T1000 (cell line): ENCODE measurements around the gene CPEB3.
"Not testable (repeated sequence)": the region's sequence is repeated elsewhere in the genome, so short reads cannot be mapped to it uniquely, and the experiment has no call there.

Source experiments
- DNase-seq: peaks from one replicate; lab custom pipeline; 2025; ENCODE audit warnings: mixed read lengths; lab: John Stamatoyannopoulos, UW

CPEB3 gene

DNA sequence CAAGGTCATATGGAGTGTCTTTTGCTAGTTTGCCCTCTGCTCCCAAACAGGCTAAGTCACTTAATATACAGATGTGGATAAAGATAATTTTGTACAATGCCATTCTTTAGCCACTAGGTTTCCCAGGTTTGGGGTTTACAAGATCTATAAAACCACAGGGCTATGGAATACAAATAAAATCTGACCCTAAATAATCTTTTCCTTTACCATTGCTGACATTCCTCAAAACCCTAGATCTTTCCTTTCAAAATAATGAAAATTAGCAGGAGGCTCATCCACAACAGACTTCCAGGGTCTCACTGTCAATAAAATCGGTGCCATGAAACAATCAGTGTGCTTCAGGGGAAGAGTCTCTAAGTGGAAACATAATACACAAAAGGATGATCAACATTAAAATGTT, 148.4 kb downstream of the CPEB3 start:
- DNase-seq = no peak

DNA sequence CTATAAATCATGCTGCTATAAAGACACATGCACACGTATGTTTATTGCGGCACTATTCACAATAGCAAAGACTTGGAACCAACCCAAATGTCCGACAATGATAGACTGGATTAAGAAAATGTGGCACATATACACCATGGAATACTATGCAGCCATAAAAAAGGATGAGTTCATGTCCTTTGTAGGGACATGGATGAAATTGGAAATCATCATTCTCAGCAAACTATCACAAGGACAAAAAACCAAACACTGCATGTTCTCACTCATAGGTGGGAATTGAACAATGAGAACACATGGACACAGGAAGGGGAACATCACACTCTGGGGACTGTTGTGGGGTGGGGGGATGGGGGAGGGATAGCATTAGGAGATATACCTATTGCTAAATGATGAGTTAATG, 149.7 kb downstream of the CPEB3 start:
- DNase-seq = not testable (repeated sequence)

DNA sequence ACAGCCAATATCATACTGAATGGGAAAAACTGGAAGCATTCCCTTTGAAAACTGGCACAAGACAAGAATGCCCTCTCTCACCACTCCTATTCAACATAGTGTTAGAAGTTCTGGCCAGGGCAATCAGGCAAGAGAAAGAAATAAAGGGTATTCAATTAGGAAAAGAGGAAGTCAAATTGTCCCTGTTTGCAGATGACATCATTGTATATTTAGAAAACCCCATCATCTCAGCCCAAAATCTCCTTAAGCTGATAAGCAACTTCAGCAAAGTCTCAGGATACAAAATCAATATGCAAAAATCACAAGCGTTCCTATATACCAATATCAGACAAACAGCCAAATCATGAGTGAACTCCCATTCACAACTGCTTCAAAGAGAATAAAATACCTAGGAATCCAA, 156.8 kb downstream of the CPEB3 start:
- DNase-seq = not testable (repeated sequence)

DNA sequence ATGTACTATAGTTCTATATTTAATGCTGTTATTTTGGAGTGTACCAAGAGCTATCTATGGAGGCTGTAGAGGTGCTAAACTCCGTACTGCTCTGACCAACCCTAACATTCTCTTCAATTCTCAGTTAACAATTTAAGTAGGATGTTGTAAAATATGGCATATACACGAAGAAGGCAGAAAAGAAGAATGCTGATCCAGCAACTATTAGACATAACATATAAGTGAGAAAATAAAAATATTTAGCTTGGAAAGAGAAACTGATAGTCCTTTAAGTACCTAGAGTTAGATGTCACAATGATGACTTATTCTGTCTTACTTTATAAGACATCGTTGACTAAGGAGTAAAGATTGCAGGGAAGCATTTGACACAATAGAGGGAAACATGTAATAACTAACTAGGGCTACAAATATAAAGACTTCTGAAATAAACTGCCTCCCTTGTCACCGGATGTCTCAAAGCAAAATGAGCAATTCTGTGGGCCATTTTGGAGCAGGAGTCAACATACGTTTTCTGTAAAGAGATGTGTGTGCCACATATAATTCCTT, 159.5 kb downstream of the CPEB3 start:
- no peak for DNase-seq

DNA sequence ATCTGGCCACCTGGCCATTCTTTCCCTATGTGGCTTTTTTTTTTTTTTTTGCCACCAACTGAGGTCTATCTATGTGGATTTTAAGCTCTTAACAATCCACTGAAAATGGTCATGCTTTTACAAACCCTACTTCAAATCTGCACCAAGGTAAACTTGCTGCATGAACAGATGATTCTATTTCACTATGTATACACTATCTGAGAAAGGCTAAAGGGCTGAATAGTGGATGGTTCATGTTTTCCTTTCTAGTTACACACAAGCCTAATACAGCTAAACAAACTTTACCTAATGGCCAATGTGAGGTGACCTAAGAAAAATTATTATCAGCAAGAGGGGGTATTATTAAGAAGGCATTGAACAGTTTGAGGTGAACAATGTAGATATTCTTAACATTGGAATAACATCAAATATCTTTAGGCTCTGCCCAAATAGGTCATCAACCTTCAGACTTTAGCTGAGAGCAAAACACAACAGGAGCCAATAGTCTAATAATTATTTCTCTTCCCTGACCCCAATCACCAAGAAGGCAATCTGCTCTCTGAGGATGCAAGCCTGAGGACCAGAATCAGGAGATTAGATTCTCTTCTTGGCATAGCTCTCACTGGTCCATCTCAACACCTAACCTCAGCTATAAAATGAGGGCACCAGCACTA, 160.1 kb downstream of the CPEB3 start:
- DNase-seq = no peak

DNA sequence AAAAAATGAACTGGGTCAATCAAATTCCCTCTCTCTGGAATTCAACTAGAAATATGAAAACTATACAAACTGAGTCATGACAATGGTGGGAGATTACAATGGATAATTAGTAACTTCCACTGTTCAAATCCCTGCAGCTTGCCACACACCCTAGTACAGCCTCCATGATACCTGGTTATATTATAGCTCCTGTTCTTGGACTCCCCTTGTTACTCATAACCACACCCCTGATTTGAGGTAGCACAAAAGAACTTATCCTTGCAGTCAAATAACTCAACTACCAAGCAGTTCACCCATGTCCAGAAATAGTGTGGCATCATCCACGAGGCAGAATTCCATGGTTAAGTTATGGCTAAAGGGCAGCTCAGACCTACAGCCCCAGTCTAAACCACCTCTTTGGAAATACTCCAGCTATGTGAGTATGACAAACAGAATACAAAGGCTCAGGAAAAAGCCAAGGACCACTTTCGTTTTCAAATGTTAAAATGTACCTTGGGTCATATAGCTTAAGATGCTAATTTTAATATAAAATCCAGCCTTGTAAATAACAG, 164.7 kb downstream of the CPEB3 start:
- no peak for DNase-seq

DNA sequence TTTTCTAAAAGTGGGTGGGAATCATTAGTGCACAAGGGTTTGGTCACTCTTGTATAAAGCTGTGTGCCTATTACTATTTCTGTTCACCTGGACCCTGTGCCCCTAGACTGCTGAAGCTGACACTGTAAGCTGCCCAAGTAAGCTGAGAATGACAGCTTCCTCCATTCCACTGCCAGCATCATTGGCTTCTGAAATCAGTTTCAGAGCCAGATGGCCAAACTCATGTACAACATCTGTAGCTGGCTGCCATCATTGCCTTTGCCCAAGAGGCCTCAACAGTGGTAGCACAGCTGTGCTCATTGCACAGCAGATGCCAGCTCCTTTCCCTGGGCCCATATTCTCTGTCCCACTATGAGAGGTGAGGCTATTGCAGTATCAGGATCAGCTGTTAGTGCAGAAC, 165.7 kb downstream of the CPEB3 start:
- no peak for DNase-seq

DNA sequence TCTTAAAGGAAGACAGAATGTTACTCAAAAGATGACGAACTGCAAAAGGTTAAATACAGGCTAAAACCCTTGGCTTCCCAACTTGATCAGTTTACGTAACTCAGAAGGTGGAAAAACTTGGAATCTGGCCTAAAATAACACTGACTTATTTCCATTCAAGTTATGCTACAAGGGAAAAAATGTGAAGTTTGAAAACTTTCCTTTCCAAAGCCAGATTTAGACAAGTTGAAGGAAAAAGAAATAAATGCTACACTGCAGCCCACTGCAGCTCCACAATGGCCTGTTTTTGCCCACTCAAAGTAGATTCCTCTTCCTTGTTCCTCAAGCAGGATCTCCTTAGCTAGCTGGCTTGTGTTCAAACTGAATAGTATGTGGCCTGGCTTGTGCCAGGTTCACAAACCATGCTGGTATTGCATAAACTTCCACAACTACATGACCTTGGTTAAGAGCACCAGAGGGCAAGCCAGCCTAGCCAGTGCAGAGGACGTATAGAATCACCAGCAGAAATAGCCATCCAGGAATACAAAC, 166.2 kb downstream of the CPEB3 start:
- no peak for DNase-seq

DNA sequence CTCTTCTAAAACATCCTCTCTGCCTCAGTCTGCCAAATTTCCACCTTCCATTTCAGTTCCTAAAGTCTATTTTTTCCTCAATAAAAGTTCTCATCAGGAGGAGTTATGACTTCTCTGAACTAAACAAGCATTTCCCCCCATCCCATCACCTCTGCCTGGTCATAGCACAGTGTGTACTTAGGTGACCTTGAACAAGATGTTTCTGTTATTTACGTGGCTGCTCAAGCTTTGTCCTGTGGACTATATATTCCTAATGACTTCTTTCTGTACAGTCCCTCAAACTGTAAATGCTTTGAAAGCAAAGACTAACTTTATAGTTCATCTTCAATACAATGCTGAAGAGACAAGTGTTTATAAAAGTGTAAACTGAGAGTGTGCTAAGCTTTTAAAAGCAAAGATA, 166.9 kb downstream of the CPEB3 start:
- DNase-seq = no peak

DNA sequence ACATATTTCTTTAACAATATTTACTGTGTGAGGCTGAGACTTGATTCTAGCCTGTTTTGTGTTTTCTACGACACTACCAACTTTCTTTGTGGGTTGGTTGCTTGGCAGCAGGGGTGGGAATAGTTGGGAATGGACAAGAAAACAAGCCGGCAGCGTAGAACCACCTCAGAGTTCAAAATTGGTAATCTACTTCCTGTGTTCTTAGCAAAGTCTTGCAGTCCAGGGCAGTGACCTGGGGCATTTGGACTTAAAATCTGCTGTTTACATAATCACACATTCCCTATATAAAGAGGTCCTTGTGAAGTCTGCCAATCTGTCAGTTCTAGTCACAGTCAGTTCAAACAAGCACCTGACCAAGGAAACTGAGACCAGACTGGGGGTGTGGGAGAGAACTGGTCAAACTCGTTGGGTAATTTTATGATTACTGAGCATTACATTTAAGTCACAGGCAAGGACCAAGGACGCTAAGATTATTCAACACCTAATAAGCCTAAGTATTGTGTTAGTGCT, 167.9 kb downstream of the CPEB3 start:
- no peak for DNase-seq

DNA sequence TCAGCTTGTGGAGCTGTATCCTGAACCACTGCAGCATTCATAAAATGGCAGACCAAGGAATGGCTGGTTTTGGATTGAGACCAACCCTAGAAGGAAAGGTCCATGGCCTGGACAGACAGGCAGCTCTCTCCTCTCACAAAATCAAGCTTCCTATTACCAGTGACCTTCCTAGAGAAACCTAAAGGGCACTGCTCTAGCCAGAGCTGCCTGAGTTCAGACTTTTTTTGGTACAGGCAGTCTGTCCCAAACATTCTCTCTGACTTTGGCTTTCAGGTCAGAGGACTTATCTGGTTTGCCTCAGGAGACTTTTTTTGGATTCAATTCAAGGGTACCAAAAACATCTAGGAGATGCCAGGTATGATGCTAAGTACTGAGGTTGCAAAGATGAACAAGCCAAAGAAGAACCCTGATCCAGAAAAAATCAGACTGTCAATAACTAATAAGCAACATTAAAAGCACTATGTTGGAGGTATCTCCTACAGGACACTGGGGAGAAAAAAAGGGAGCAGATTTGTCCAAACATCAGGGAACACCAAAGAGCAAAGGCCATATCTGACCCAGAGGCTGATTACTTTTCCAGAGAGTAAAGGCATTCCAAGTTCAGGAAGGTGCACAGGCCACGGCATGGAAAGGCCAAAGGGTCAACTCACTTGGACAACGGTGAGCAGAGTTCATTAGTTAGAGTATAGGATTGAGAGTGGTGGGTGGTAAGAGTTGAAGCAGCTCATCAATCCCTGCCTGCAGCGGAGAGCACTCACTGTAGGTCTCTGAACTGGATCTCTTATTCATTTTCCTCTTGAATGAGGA, 169.0 kb downstream of the CPEB3 start:
- no peak for DNase-seq

DNA sequence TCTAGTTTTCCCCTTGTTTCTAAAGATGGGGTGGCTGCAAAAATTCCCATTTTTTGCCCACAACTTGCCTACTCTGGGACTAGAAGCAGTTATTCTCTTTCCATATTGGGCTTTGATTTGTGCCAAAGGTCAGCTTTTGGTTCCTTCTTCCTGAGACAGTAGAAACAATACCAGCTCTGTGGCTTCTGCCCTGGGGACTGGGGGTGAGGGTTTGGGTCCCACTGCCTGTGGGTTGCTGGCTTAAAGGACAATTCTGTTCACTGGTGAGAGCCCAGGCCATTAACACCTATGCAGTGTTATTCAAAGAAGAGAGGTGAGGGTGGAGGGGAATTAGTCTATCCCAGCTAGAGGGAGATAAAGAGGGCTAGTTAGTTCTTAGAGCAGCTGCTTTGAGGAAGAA, 171.5 kb downstream of the CPEB3 start:
- no peak for DNase-seq

DNA sequence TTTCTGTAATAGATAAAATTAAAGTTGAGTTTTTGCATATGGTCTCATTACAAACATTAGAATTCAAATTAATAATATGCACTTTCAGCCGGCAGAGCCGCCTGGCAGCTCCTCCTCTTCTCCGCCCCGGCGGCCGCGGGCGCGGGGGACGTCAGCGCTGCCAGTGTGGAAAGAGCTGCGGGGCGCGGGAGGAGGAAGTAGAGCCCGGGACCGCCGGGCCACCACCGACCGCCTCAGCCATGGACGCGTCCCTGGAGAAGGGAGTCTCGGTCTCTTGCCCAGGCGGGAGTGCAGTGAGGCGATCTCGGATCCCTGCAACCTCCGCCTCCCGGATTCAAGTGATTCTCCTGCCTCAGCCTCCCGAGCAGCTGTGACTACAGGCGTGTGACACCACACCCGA, 176.0 kb downstream of the CPEB3 start:
- not testable (repeated sequence) for DNase-seq

DNA sequence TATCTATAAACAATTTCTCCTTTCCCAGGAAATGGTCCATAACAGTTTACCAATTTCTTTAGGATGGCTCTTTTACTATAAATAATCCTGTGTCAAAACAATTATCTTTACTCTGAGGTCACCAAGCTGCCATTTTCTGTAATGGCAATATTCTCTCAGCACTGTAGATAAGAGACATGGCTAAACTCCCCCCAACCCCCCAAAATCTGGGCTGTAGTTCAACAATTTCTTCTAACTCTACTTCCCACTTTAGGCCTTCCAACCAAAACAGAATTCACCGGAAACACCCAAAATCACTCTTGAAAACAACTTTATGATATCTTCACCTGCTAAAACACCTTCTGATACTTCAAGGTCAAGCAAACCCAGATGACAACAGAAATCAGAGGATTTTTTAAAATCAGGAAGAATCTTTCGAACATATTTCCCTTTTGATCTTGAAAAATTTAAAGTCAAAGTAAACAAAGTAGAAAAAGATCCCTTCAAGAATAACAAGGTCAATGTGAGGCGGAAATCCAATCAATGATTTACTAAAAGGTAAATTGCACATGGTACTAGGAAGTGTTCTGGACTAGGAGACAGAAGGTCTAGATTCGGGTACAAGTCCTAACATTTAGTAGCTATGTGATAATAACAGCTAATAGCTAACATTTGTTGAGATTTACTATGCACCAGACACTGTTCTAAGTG, 176.8 kb downstream of the CPEB3 start:
- DNase-seq = no peak

DNA sequence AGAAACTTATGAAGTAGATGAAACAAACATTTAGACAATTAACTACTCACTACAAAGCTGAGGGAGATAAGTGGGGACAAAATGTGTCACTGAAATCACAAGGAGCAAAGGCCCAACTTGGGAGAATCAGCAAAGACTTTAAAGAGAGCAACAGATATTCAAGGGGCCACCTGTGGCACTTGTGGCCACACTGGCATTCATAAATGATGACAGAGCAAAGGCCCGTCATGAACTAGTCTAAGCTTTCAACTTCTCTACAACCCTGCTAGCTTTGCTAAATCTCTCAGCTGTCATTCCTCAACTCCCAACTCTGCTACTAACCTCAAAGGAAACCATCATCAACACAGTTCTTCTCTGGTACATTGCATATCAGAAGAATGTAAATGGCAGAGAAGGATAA, 178.4 kb downstream of the CPEB3 start:
- no peak for DNase-seq

DNA sequence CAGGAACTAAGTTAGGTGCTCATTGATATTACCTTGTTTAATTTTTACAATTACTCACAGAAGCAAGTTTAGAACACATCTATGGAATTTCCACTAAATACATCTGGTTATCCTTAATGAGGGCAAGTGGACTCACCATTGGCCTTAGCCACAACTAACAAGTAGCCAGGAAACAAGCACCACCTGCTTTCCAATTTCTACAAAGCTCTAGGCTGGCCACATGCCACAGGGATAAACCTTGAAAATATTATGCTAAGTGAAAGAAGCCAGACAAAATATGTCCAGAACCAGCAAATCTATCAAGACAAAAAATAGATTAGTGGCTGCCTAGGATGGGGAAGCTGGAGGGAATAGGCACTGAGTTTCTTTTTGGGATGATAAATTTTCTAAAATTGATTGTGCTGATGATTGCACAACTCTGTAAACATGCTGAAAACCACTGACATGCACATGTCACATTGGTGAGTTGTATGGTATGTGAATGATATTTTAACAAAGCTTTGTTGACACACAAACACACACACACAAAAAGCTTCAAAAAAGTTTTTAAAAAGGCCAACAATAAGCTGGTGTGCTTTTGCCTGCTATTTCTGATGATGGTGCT, 179.4 kb downstream of the CPEB3 start:
- DNase-seq = no peak

DNA sequence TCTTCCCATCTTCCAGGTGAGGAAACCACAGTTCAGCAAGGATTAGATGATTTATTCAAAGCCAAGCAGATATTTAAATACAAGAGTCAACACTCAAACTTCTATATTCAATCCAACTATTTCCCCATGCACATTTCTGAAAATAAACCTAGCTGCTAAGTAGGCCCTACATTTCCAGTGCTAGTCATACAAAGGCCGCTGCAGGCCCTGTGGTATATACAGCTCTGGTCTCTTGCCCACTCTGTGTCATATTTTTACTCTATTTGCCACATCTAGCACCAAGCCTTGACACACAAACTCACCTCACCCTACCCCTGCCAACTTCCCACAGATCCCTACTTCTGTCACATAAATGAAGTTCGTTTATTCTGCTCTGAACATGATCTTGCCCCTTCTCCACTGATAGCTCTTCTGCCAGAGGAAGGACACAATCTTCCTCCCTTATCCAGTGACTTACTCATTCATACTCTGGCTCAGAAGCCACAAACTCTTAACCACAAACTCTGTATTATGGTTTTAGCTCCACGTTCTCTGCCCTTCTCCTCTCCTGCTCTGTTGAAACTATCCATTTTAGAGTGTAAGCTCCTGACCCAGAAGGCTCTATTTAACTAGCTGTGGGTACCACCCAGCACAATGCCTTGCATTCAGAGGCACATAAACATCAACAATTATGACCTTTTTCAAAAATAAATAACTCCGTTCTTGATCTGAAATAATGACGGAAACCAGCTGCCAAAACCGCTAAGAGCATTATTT, 180.7 kb downstream of the CPEB3 start:
- DNase-seq = no peak

DNA sequence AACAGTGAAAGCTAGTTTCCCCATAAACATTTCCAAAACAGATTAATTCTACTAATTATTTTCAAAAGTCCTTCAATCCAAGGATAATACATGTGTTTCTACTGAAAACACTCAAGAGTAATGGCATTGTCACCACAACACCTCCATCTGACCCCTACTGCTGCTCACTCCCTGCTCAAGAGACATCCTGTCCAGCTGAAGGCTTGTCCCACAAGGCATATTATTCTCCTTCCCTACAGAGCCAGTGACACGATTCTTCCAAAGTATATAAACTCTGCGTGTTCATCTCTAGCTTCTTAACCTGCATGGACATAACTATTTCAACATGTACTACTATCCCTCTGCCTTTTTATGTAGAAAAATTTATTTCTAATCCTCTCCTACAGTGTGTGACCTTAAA, 182.1 kb downstream of the CPEB3 start:
- no peak for DNase-seq

DNA sequence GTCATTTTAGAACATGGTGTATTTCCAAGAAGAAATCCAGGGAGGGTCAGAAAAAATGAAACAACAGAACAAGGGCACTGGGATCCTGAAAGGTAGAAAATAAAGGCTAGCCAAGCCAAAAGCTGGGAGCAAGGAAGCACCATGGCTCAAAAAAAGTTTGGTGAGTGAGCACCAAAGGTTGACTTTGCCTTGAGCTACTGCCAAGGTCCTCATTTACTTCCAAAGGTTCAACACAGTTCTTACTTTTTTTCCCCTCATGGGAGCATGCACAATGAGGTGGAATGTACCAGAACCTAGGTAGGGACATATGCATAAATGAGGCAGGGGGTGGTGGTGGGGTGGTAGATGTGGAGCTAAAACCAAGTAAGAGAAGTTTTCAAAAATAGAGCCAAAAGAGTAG, 182.8 kb downstream of the CPEB3 start:
- no peak for DNase-seq

DNA sequence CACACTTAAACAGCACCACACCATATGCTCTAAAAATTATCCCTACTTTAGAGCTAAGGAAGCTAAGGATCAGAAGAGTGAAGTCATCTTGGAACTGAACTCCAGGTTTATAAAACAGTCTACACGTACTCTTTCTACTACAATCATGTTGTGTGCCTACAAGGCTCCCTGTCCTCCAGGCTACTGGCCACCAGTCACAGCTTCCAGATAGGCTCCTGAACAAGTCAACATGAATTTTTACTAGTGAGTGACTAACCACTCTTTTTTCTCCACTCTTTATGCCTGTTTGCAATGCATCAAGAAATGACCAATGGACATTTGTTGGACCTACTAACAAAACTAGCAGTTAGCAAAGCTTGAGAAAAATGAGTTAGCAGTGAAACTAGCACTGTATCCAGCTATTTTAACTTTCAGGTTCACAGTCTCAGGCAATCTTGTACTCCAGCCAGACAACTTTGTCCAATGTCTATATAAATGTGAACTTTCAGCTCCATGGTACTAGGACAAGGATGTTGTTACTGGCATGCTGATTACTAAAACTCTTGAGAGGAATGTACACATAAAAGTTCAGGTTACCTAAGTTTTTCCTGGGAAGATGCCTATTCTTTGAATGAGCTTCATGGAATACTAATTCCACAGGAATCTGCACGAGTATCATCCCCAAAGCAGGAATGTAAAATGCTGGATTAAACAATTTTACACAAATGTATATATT, 187.3 kb downstream of the CPEB3 start:
- DNase-seq = no peak
